HG02885 (cell line): ENCODE measurements around the gene DLGAP1.

ENCODE experiments used
- ATAC-seq: cut with Tn5 transposase; IDR thresholded peaks from one replicate; pipeline ENCODE4 v1.9.1; 2021; ENCODE audit warnings: mild to moderate bottlenecking; ENCODE audit not compliant: unreplicated experiment, poor library complexity

Gene DLGAP1

DNA sequence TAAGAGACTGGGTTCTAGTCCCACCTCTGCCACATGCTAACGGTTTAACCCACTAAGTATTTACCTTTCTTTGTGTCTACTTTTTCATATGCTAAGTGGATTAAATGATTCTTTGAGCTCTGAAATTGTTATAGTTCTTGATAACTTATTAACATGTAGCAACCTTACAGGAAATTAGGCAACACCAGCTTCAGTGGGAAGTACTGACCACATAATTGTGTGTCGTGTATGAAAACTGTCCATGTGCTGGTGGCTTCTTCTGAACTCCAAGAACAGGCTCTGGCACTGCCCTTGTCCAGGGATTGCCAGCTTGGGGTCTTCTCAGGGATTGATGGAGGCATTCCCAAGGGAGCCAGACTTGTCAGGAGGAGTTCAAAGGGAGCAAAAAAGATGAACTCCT, 577.4 kb downstream of the DLGAP1 start:
- no peak for ATAC-seq

GRCh38 chr18:3875961-3876360, 579.1 kb downstream of the DLGAP1 start:
- no peak for ATAC-seq

- no peak for ATAC-seq
These were observed 579.7 kb downstream of the DLGAP1 start for GRCh38 chr18:3875376-3875775.

DNA sequence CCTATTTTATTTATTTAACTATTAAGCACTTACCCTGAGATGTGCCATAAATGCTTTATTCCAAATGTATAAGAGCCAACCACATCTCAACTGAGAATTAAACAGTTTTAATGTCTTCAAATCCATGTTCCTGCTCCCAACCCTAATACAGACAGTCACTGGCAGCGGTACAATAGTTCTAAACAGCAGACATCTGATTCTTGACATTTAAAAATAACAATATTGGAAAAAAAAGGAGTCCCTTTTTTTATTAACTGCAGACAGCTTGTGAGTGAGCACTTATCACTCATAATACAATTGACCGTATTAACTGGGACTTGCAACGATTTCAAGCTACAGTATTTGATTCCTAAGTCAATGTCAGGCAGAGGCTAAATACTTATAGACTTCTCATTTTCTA, 580.5 kb downstream of the DLGAP1 start:
- no peak for ATAC-seq

- no peak for ATAC-seq
These were observed 581.0 kb downstream of the DLGAP1 start for GRCh38 chr18:3874125-3874524.

- ATAC-seq, result no peak
These were observed 581.4 kb downstream of the DLGAP1 start for GRCh38 chr18:3873698-3874097.

- no peak for ATAC-seq
These were observed 581.9 kb downstream of the DLGAP1 start for GRCh38 chr18:3873211-3873610.

GRCh38 chr18:3872641-3873040, 582.5 kb downstream of the DLGAP1 start:
- ATAC-seq, result no peak

- no peak for ATAC-seq
These were observed 583.4 kb downstream of the DLGAP1 start for GRCh38 chr18:3871687-3872086.

DNA sequence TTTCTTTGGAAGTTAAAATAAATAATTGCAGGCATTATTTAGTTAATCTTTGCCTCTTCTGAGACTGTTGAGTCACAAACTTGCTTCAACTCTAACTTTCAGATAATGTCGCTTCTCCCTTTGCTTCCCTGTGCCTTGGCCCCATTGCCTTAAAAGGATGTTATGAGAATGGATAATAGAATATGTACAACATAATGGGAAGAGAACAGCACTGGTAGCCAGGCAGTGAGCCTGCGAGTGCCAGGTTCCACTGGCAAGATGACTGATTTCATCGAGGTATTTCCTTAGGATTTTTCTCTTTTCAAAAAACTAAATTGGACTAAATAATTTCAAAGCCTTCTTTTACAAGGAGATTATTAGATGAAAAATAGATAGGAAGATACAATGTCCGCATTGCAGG, 584.2 kb downstream of the DLGAP1 start:
- no peak for ATAC-seq

- no peak for ATAC-seq
These were observed 585.3 kb downstream of the DLGAP1 start for GRCh38 chr18:3869848-3870247.

DNA sequence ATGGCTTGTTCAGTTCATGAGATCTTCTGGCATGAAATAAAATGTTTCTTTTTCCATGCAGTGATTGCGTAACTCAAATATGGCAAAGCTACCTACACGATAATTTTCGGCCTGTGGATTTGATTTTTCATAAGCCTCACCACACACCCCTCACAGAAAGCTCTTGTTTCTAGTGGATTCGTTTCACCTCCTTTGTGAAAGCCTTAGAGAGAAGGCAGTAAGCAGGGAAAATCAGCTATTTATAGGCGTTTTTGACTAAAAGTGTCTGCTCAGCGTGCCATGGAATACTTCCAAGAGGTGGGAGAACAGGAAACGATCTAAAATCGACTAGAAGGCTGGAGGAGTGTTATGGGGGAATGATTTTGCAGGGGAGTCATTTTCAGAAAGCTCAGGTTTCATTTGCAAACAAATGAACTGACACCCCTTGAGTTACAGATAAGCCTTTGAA, 587.2 kb downstream of the DLGAP1 start:
- no peak for ATAC-seq

DNA sequence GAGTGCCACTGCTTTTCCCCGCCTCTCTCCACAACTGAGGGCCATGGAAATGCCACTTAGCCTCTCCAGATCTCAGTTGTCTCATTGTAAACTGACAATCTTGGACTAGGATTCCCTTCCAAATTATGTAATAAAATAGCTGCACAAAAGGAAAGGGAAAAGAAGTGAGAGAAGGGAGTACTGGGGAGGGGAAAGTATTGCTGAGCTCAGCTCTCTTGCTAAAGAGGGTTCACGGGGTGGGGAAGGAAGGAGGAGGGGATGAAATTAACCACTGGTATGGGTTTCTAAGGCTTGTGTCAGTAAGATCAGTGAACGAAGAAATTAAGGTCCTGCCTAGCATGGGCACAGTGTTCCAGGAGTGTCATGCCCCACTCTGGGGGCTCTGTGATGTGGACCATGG, 587.9 kb downstream of the DLGAP1 start:
- no peak for ATAC-seq

- ATAC-seq, result no peak
These were observed 590.3 kb downstream of the DLGAP1 start for GRCh38 chr18:3864669-3865298.

GRCh38 chr18:3863593-3863992, 591.5 kb downstream of the DLGAP1 start:
- no peak for ATAC-seq

DNA sequence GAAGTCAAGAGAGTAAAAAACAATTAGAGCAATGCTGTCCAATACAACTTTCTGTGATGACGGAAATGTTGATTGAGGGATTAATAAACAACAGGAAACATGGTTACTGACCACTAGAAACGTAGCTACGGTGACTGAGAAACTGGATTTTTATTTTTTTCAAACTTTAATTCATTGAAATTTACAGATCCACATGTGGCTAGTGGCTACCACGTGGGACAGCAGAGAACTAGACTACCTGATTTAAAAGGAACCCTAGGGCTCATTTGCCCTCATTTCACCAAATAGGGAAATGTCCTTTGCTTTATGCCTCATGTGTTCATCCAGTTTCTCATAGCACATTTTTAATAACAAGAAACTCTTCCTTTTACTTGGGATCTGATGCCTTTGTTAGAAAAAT, 592.1 kb downstream of the DLGAP1 start:
- no peak for ATAC-seq

DNA sequence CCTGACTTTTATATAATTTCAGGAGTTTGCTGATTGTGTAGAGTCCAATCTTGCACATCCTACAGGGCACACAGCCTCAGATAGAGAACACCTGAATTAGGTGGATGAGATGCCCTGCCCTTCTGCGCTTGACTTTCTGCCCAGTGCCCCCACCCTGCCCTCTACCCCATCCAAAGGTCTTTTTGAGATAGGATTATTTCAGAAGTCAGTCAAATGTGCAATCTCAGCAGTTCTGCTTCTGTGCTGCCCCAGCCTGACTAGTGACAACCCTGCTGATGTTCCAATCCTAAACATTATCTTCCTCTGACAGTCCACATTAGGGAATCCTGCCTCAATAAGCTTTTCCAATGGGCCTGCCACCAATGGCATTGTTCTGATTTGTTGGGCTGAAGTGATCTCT, 593.6 kb downstream of the DLGAP1 start:
- ATAC-seq, result no peak

- no peak for ATAC-seq
These were observed 597.6 kb downstream of the DLGAP1 start for GRCh38 chr18:3857544-3857943.

DNA sequence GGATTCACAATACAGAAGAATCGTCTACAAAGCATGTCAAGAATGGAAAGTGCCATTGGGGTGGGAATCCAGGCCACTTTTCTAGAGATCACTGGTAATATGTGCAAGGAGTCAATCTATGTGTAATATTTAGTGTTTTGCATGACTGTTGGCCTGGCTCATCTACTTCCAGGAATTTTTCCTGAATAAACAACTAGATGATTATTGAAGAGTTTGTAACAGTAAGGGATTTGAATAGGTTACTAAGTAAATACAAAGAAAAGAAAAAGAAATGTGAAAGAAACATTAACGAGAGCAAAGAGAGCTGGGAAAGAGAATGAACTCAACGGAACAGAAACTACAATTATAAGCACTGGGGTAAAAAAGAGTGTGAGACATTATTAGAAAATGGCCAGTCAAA, 599.1 kb downstream of the DLGAP1 start:
- ATAC-seq, result no peak

DNA sequence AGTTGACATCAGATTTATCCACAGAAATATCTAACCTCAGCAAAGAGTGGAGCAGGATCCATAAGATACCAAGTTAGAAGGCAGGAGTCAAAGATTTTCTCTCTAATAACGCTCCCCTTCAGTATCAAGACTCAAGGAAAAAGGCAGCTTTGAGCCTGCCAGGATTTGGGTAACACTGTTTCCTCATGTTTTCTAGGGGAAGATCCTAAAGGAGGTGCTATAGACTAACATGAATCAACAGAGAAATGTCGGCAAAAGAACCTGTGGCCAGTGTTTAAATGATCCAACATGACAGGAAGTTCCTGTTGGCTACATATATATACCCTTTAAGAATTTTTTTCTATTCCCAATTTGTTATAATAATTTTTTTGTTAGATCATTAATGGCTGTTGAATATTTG, 602.8 kb downstream of the DLGAP1 start:
- ATAC-seq, result no peak

DNA sequence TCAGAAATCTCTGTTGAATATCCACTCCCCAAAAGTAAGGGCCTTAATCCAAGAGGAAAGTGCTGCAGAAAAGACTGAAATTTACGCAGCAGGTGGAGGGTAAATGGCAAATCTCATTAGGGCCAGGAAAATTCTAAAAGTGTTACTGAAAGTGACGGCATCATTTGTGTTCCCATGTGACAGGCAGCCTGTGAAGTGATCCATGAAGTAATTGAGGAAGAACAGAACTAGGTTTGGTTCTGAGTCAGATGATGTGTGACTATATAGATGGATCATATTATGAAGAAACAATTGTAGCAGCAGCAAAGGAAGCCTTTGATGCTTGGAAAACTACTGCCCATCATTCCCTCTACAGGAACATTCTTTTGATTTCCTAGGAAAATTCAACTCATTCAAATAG, 603.9 kb downstream of the DLGAP1 start:
- ATAC-seq, result no peak

DNA sequence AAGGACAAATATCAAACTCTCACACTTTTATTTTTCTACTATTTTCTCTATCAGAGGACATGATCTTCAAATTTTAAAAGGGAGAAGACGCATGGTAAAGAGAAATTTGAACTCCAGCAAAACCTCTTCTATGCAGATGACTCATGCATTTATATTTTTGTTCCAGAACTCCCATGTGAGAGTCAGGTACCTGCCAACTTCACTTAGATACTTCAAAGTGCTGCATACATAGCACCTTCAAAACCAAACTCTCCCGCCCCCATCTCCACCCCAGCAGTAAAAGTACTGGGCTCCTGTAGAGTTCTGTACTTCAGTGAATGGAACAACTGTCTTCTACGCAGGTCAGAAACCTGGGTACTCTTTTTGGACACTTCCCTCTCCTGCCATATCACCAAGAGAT, 606.8 kb downstream of the DLGAP1 start:
- ATAC-seq, result no peak

GRCh38 chr18:3845161-3845560, 609.9 kb downstream of the DLGAP1 start:
- no peak for ATAC-seq
